Neural cell (in vitro differentiated cells): ENCODE results near the gene ADAMTS15.

Experiments used
- EZH2 ChIP-seq: fragments of 200-600, 300-800 bp; shearing (Covaris generic), sonication (generic); IDR thresholded peaks from 2 replicates; pipeline ENCODE4 v1.6.1; 2014; ENCODE audit warnings: antibody characterized with exemption, low read length, borderline replicate concordance, mild to moderate bottlenecking; ENCODE audit not compliant: insufficient read depth, poor library complexity, severe bottlenecking
- MXI1 ChIP-seq: fragments of 450-650 bp; conservative IDR thresholded peaks from 2 replicates; pipeline ENCODE4 v1.6.1; 2014; ENCODE audit warnings: antibody characterized with exemption, mild to moderate bottlenecking; ENCODE audit not compliant: poor library complexity, severe bottlenecking
- POLR2AphosphoS5 ChIP-seq: IDR thresholded peaks from 2 replicates; pipeline ENCODE4 v1.6.1; 2012
- RAD21 ChIP-seq: fragments of 450-650 bp; conservative IDR thresholded peaks from 2 replicates; pipeline ENCODE4 v1.6.1; 2014; ENCODE audit warnings: antibody characterized with exemption, mild to moderate bottlenecking, moderate library complexity
- TAF1 ChIP-seq: IDR thresholded peaks from 2 replicates; pipeline ENCODE4 v1.6.1; 2012; ENCODE audit warnings: low read depth
- TF ChIP-seq, protein P1 (sequence below): fragments of 450-650 bp; IDR thresholded peaks from 2 replicates; pipeline ENCODE4 v1.5.1; 2014; ENCODE audit warnings: antibody characterized with exemption, mild to moderate bottlenecking, moderate library complexity; ENCODE audit not compliant: poor library complexity, severe bottlenecking
- TF ChIP-seq, protein P2 (sequence below): IDR thresholded peaks from 2 replicates; pipeline ENCODE4 v1.6.1; 2012; ENCODE audit warnings: borderline replicate concordance

DNA sequence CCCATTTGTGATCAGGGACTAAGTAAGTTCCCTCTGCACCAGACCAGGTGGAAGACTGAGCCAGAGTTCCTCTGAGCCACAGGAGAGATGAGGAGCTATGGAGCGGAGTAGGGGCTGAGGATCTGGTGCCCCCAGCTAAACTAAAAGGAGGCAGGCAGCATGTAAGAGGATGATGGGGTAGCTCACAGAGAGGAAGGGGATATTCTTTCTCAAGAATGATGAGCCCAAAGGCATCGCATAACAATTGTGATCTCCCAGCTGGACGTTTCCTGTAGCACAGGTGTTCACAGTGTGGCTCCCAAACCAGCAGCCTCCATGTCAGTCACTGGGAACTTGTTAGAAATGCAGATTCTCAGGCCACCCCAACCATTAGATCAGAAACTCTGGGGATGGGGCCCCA lies 44.5 kb upstream of the ADAMTS15 start:
- TF ChIP-seq, protein P1, sequence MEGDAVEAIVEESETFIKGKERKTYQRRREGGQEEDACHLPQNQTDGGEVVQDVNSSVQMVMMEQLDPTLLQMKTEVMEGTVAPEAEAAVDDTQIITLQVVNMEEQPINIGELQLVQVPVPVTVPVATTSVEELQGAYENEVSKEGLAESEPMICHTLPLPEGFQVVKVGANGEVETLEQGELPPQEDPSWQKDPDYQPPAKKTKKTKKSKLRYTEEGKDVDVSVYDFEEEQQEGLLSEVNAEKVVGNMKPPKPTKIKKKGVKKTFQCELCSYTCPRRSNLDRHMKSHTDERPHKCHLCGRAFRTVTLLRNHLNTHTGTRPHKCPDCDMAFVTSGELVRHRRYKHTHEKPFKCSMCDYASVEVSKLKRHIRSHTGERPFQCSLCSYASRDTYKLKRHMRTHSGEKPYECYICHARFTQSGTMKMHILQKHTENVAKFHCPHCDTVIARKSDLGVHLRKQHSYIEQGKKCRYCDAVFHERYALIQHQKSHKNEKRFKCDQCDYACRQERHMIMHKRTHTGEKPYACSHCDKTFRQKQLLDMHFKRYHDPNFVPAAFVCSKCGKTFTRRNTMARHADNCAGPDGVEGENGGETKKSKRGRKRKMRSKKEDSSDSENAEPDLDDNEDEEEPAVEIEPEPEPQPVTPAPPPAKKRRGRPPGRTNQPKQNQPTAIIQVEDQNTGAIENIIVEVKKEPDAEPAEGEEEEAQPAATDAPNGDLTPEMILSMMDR, result no peak
- TF ChIP-seq EZH2, result no peak
- no peak for TF ChIP-seq POLR2AphosphoS5
- no peak for TF ChIP-seq TAF1
- TF ChIP-seq RAD21, result no peak
- TF ChIP-seq, protein P2, sequence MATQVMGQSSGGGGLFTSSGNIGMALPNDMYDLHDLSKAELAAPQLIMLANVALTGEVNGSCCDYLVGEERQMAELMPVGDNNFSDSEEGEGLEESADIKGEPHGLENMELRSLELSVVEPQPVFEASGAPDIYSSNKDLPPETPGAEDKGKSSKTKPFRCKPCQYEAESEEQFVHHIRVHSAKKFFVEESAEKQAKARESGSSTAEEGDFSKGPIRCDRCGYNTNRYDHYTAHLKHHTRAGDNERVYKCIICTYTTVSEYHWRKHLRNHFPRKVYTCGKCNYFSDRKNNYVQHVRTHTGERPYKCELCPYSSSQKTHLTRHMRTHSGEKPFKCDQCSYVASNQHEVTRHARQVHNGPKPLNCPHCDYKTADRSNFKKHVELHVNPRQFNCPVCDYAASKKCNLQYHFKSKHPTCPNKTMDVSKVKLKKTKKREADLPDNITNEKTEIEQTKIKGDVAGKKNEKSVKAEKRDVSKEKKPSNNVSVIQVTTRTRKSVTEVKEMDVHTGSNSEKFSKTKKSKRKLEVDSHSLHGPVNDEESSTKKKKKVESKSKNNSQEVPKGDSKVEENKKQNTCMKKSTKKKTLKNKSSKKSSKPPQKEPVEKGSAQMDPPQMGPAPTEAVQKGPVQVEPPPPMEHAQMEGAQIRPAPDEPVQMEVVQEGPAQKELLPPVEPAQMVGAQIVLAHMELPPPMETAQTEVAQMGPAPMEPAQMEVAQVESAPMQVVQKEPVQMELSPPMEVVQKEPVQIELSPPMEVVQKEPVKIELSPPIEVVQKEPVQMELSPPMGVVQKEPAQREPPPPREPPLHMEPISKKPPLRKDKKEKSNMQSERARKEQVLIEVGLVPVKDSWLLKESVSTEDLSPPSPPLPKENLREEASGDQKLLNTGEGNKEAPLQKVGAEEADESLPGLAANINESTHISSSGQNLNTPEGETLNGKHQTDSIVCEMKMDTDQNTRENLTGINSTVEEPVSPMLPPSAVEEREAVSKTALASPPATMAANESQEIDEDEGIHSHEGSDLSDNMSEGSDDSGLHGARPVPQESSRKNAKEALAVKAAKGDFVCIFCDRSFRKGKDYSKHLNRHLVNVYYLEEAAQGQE, result no peak
- TF ChIP-seq MXI1, result no peak
